GM21717 (cell line): Measurements from ENCODE around the gene POMT2.
A peak's percentile ranks its signal among the peaks of the same experiment; 100 is the strongest.
"Not testable (repeated sequence)": the region's sequence is repeated elsewhere in the genome, so short reads cannot be mapped to it uniquely, and the experiment has no call there.

Experiments used
- ATAC-seq: cut with Tn5 transposase; IDR thresholded peaks from one replicate; pipeline ENCODE4 v1.9.1; 2021; ENCODE audit warnings: mild to moderate bottlenecking, moderate library complexity; ENCODE audit not compliant: unreplicated experiment

POMT2 gene, protein sequence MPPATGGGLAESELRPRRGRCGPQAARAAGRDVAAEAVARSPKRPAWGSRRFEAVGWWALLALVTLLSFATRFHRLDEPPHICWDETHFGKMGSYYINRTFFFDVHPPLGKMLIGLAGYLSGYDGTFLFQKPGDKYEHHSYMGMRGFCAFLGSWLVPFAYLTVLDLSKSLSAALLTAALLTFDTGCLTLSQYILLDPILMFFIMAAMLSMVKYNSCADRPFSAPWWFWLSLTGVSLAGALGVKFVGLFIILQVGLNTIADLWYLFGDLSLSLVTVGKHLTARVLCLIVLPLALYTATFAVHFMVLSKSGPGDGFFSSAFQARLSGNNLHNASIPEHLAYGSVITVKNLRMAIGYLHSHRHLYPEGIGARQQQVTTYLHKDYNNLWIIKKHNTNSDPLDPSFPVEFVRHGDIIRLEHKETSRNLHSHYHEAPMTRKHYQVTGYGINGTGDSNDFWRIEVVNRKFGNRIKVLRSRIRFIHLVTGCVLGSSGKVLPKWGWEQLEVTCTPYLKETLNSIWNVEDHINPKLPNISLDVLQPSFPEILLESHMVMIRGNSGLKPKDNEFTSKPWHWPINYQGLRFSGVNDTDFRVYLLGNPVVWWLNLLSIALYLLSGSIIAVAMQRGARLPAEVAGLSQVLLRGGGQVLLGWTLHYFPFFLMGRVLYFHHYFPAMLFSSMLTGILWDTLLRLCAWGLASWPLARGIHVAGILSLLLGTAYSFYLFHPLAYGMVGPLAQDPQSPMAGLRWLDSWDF

DNA sequence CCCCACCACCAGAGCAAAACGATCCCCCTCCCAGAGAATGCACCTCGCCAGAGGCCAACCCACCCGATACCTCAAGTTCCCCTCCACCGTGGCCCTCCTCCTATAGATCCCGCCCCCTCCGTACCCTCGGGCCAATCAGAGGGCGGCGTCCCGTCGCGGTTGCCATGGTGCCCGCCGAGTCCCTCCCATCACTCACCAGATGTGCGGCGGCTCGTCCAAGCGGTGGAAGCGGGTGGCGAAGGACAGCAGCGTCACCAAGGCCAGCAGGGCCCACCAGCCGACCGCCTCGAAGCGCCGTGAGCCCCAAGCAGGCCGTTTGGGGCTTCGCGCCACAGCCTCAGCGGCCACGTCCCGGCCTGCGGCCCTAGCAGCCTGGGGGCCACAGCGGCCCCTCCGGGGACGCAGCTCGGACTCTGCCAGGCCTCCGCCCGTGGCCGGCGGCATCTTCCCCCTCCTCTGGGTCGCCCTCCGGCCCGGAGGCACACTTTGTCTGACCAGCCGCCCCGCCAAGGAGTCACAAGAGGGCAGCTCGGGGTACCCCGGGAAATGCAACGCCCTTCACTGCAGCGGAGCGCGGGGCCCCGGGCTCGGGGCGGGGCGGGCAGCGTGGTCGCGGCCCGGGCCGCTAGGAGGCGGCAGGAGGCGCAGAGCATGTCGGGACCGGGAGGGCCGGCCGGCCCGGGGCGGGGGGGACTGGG, at the start of gene POMT2:
Gene POMT2, minus strand, starts transcription at position 646 of the 698 bp plus-strand sequence. Its CDS starts 202 bp downstream, at position 444.
- peak; percentile 69 for ATAC-seq

DNA sequence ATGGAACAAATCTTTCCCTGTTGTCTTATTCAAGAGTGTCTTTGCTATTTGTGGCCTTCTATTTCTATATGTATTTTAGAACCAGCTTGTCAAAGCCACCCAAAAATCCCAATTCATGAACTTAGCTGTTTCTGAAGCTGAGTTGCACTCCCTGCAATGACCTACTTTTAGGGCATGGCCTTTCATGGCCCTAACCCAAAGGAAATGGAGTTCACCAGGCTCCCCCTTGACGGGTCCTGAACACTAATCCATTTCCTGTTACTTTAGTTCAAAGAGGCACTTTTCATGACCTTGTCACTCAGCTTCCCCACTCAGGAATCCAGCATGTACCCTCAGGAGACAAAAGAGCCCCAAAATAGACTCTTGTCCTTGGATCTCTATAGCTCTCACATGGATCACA, 48.6 kb upstream of the POMT2 start:
- no peak for ATAC-seq

DNA sequence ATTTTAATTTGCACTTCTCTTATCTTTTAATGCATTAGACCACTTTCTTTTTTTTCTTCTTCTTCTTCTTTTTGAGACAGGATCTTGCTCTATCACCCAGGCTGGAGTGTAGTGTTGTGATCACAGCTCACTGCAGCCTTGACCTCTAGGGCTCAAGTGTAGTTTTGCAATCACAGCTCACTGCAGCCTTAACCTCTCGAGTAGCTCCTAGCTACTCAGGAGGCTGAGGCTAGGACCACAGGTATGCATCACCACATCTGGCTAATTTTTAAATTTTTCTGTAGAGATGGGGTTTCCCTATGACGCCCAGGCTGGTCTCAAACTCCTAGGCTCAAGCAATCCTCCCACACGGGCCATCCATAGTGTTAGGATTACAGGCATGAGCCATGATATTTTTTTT, 43.5 kb upstream of the POMT2 start:
- ATAC-seq: no peak

DNA sequence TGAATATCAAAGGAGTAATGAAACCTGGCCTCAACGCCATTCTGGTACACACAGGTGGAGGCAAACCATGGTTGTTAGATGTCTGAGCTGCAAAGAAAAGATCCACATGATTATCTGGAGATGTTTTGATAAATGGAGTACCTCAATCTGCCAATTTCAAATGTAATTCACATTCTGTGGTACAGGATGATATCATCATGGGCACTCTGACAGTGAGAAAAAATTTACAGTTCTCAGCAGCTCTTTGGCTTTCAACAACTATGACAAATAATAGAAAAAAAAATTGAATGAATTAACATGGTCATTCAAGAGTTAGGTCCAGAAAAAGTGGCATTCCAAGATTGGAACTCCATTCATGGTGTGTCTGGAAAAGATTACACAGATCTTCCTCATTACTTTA, 38.9 kb upstream of the POMT2 start:
- no peak for ATAC-seq

DNA sequence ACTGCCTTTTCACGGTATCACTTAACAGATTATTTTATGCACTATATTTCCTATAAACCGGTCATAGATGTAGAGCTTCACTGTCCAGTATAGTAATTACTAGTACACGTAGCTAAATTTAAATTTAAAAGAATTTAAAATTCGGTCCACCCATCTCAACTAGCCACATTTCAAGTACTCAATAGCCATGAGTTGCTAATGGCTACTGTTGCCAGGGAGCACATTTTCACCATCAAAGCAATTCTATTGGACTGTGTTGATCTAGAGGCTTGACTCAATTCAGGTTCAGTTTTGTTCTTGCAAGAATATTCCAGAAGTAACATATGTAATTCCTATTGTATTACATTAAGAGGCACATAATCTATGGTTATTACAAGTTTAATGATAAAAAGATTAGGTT, 36.2 kb upstream of the POMT2 start:
- ATAC-seq: no peak

DNA sequence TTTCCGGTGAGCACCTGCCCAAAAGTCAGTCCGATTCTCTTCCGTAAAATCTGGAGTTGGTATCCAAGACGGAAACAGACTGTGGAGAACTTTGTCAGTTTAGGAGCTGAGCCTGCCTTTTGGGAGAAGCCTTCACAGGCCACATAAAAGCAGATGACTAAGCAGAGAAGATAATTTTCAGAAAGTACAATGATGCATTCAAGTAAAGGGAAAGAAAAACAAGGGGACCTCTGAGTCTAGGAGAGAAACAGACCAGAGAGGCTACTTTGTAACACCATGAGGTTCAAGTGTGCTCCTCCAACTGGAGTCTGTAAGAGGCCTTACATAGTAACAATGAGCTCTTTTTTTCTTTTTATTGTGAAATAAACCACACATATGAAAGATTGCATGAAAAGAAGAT, 35.1 kb upstream of the POMT2 start:
- ATAC-seq: no peak

DNA sequence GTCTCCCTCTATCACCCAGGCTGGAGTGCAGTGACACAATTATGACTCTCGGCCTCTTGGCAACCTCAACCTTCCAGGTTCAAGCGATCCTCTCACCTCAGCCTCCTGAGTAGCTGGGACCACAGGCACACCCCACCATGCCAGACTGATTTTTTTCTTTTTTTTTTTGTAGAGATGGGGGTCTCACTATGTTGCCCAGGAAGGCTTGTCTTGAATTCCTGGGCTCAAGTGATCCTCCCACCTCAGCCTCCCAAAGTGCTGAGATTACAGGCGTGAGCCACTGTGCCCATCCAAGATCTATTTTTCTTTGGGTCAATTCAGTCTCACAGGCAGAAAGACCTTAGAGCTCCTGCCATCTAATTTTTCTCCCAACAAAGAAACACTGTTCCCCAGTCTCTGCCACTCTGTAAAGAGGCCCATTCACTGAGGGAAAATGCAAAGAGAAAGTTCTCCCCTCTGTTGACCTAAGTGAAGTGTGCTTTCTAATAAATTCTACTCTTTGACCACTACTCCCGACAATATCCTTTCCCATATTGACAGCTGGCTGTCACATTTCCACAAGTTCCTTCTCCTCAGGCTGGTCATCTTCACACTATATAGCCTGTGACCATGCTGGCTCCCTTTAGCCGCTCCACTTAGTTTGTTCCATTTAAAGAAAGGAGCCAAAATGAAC, 32.9 kb upstream of the POMT2 start:
- ATAC-seq: no peak

DNA sequence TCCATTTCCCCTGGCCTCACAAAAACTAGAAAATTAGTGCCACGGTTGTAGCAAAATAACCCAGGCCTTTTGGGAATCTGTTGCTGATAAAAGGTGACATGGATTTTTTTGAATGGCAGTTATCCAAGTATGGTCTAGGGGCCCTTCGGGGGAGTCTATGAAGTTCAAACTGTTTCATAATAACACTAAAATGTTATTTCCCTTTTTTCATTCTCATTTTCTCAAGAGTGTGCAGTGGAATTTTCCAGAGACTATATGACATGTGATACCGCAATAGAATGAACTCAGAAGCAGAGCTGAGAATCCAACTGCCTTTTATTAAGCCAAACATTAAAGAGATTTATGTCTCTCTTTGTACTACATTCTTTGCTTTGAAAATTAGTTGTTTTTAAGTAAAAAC, 27.1 kb upstream of the POMT2 start:
- no peak for ATAC-seq

DNA sequence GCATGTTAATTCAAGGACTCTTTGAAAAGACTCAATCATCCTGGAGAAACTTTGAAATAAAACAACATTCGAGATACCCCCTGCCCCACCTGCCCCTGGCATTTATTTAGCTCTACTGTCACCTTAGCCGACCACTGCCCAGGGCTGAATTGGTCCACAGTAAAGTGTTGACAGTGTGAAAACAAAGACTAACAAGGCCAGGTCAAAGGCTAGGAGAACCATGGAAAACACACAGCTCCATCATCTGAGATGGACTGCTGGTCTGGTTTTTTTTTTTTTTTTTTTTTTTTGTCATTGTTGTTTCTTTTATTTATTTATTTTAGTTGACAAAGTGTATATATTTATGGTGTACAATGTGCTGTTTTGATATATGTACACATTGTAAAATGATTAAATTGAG, 25.8 kb upstream of the POMT2 start:
- ATAC-seq: no peak

DNA sequence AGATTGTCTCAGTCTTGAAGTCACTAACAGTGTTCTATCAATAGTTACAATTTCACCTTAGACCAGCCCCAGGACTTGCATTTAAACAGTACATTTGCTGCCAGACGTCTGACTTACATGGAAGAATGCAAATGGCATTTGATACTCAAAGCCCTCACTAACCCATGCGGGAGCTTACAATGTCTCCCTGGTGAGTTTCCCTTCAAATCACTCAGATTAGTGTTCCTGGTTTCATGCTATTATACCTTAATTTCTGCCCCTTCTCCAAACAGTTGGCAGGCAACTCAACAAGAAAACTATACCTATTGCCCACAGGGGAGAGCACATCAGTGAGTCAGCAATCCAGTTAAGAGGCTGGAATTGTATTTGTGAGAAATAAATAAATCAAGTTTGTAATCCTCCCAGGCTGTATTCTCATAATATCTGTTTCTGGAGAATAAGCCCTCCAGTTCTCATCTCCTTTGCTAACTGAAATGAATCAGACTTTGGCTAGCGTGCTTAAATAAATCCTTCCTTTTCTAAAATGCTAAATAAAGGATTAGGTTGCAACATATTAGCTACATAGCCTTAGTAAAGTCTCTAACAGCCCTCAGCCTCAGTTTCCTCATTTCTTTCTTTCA, 23.8 kb upstream of the POMT2 start:
- ATAC-seq: no peak

DNA sequence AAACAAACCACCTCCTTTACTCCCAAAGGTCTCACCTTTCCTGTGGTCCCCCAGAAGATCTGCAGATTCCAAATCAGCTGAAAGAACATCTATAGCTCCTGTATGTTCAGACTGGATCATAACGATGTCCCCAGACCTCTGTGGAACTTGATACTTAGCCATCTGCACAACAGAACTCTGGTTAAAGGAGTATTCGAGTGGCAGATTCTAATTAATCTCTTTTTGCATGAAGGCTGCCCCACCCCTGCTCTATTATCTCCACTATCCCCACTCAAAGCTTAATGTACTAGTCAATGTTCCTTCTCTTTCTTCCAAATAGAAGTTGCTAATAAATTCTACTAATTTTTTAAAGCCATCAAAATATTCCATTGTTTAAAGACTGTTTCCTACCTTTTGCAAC, 23.0 kb upstream of the POMT2 start:
- ATAC-seq: no peak

DNA sequence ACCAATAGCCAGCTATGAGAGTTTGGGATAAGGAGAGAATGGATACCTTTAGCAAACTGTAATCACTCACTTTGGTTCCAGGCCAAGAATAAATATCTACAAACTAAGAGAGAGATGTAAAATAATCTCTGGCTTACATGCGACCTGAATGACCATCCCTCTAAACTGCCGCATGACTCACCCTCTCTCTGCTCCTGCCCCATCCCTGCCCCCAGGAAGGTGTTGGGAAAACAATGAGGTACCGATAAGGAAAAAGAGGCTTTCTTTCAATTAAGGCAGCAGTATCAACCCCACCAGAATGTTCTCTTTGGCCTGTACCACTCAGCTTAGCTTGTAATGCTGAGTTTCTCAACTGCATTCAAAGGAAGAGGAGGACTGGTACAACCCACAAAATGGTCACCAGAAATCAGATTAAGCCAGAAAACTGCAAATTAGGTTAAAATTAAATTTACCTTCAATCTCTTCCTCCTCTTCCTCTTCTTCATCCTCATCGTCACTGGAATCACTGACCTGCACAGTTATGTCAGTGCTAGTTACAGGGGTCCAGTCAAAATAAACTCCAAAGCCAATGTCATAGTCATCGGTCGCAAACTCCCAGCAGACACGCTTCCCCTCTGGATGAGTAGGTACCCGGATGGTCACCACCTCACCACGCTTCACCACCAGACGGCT, 22.2 kb upstream of the POMT2 start:
- ATAC-seq: no peak

DNA sequence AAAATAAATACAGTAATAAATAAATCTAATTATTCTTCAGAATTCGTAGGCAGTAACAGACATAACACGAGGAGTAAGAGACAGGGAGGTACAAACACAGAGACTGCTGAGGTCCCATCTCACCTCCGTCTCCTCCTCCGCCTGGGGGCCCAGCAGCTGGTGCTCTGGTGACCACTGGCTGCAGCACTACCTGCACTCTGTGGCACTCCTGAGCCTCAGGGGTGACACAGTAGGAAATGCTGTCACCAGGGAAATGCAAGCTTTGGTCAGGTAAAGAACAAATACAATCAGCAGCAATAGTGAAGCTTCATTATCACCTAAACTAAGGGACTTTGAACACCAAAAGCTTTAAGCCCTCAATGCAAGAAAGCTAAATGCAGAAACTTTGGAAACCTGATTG, 19.7 kb upstream of the POMT2 start:
- ATAC-seq: no peak

DNA sequence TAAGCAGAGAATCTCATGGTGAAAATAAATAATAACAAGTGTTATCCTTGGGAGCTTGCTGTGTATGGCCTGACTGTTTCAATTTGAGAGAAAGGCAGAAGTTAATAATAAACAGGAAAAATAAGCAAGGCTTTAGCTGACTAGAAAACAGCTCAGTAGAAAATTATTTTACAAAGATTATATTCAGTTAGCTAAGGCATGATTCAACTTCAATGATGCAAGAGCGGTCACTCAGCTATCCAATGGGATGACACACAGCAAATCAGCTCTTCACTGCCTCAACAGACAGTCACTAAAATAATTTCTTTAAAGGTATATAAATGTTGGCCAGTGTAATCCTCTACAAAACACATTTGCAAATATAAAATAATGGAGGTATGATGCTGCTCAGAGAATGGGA, 18.7 kb upstream of the POMT2 start:
- ATAC-seq: no peak

DNA sequence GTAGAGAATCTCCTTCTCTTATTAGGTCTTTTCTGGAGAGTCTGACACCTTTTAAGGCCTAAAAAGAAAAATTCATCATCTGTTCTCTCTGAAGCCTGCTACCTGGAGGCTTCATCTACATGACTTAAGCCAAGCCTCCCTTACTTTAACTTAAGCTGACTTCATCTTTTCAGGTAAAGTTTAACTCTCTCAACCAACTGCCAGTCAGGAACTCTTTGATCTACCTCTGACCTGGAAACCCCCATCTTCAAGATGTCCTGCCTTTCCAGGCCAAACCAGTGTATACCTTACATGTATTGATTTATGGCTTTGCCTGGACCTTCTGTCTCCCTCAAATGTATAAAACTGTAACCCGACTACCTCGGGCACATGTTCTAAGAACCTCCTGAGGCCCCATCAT, 17.6 kb upstream of the POMT2 start:
- no peak for ATAC-seq

DNA sequence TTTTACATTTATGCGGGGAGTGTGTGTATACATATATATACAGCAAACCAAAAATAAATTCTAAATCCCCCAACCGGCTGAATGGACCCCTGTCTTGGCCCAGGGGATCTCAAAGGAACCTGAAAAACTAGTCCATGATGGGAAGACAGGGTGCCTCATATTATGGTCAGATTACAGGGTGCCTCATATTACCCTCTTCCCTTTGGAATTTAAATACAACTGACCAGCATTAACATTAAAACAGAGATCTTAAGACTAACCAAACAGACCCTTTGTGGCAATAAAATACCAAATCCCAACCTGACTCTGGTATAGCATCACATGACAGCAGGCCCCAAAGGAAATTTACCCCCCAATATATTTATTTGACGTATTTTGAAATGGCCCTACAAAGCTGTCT, 17.2 kb upstream of the POMT2 start:
- ATAC-seq: no peak

DNA sequence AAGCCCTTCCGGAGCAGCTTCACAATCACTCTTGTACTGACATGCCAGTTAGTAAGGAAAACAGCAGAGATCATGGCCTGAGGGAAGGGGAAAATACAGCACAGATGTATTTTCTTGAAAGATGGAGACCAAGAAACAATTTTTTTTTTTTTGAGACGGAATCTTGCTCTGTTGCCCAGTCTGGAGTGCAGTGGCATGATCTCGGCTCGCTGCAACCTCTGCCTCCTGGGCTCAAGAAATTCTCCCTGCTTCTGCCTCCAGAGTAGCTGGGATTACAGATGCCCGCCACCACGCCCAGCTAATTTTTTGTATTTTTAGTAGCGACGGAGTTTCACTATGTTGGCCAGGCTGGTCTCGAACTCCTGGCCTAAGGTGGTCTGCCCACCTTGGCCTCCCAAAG, 16.6 kb upstream of the POMT2 start:
- ATAC-seq: not testable (repeated sequence)

DNA sequence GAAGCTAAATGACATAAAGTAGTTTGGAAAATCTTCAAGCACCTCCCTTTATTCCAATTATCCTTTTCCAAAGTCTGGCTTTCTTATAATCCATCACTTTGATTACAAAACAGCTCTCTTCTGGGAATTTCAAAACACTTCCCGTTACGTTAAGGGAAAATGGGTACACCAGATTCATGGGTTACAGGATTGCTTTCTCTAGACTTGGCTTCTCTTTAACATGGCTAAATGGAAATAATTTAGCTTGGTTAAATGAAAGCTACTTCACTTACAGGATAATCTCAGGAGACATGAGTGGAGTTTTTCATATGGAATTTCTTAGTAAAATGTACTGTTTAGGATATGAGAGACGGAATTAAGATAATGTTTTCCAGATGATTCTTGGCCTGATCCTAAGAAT, 14.9 kb upstream of the POMT2 start:
- no peak for ATAC-seq

DNA sequence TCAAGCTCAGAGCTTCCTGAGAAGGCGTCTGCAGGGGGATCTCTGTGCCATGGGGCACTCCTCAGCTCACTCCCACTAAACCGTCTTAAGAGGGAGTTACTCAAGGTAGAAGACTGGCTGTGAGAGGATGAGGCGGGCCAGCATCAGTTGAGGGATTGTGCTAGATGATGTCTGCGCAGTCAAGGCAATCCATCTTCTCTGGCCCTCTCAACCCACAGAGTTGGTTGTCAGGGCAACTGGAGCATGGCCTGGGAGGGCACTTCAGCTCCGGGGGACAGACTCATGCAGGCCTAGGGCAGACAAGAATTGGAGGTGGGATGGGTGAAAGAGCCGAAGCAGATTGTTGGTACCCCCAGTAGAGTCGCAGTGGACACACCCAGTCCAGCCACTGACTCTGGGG, 9.2 kb upstream of the POMT2 start:
- no peak for ATAC-seq

DNA sequence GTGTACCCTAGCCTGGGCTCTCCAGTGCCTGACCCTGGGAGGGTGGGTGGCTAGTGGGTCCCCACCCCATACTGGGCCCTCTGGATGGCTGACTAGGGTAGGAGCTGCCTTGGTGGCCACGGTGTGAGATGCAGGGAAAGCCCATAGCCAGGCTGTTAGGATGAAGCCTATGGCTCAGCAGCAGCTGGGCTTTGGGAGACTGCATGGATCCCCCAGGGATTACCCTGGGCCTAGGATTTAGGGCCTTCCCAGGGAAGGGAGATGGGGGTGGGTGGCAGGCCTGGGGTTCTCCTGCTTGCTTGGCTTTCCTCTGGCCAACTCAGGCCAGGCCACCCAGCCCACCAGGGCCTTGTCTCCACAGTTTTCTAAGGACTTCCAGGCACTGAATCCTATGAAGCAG, 6.4 kb upstream of the POMT2 start:
- ATAC-seq: no peak
